Right hindlimb (tissue), 1 donor: ENCODE measurements around the gene DAB2IP.

Experiments used
- DNase-seq: peaks from one replicate; pipeline ENCODE4 v3.0.0-alpha.2; 2018

DAB2IP gene

DNA sequence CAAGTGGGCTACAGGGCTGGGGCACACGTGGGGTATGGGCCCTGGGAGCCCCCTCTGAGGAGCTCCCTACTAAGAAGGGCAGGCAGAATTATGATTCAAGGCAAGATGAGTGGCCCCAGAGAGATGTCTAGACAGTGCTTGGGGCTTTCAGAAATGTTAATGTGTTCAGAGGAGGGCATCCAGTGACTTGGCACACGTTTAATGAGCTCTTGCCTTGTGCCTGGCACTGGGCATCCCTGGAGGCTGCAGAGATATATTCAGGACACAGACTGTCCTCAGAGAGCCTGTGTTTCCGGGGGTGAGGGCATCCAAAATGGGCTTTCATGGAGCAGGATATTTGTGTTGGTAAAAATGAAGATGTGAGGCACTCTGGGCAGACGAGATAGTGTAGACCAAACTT, 25.4 kb upstream of the DAB2IP start:
- no peak for DNase-seq

GRCh38 chr9:121627427-121627826, 24.0 kb upstream of the DAB2IP start:
- no peak for DNase-seq

GRCh38 chr9:121628401-121628800, 23.0 kb upstream of the DAB2IP start:
- no peak for DNase-seq

GRCh38 chr9:121631115-121631514, 20.3 kb upstream of the DAB2IP start:
- no peak for DNase-seq

GRCh38 chr9:121631978-121632418, 19.4 kb upstream of the DAB2IP start:
- no peak for DNase-seq

DNA sequence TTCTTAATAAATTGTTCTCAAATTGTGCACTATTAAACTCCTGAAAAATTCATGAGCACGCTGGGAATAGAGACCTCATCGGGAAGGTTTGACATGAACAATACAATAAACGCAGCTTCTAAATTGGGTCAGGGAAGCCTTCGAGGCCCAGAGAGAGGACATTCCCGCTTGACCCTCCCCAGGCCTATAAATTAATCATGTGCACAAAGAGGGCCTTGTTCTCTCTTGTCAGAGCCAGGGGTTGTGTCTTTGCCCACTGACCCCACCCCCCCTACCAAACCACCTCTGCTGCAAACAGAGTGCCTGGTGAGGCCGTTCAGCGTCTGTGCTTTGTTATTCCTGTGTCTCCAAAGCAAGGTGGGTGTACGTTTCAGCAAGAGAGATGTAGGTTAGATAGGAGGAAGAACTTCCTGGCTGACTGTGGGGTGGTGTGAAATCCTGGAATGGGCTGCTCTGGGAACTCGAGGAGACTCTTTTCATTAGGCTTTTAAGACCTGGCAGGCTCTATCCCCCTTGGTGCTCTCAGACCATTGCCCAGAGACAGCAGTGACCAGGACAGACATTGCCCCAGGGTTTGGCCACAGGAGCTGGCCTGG, 18.2 kb upstream of the DAB2IP start:
- DNase-seq = no peak

- DNase-seq = no peak
Measured at GRCh38 chr9:121633736-121634135, 17.7 kb upstream of the DAB2IP start.

GRCh38 chr9:121634329-121635261, 16.8 kb upstream of the DAB2IP start:
- peak; percentile 61 for DNase-seq

GRCh38 chr9:121635300-121635876, 16.0 kb upstream of the DAB2IP start:
- no peak for DNase-seq

- DNase-seq = peak; percentile 62
Measured at GRCh38 chr9:121636341-121636865, 15.0 kb upstream of the DAB2IP start.

DNA sequence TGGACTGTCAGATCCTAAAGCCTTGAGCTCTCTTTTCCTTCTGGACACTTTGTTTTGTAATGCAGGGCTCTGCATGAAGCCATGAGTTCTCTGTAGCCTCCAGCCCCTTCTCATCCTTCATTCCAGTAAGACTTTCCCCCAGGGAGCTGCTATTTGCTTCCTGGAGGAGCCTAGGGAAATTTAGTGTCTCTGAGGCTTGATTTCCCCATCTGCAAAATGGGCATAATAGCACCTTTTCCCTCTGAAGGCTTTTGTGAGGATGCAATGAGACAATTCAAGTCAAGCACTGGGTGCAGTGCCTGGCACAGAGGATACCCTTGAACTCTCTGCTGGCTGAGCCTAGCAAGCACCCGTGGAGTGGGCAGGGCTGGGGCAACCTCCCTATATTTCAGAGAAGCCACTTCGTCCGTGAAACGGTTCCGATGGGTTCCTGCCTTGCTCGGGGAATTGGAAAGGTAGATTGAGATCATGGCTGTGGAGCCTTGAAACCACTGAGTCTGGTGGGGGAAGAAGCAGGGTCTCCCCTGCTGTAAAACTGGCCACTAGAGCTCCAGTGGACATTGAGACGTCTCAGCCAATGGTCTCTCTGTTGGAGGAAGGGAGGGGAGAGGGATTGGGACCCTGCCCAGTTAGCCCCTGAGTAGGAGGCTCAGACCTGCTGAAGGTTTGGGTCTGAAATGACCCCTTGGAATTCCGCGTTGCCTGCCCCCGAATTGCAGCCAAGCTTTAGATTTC, 14.3 kb upstream of the DAB2IP start:
- DNase-seq = no peak

DNA sequence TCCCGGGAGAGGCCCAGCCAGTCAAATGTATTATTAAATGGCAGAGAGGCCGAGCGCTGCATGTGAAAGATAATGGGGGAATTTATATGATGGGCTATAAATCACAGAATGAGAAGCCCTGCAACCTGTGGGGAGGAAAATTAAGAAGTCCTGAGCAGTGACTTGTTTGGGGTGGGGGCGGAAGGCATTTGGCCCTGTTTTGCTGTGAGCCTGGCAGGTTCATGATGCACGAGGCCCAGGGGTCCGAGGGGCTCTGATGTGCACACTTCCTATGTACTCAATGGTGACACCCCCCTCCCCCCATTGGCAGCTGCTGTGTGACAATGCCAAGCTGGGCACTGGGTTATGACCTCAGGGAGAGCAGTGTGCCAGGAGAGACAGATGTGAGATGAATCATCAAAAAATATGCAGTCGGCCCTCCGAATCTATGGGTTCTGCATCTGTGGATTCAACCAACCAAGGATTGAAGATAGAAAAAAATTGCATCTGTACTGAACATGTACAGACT, 13.7 kb upstream of the DAB2IP start:
- DNase-seq = peak; percentile 80

- no peak for DNase-seq
Measured at GRCh38 chr9:121638399-121638798, 13.0 kb upstream of the DAB2IP start.

DNA sequence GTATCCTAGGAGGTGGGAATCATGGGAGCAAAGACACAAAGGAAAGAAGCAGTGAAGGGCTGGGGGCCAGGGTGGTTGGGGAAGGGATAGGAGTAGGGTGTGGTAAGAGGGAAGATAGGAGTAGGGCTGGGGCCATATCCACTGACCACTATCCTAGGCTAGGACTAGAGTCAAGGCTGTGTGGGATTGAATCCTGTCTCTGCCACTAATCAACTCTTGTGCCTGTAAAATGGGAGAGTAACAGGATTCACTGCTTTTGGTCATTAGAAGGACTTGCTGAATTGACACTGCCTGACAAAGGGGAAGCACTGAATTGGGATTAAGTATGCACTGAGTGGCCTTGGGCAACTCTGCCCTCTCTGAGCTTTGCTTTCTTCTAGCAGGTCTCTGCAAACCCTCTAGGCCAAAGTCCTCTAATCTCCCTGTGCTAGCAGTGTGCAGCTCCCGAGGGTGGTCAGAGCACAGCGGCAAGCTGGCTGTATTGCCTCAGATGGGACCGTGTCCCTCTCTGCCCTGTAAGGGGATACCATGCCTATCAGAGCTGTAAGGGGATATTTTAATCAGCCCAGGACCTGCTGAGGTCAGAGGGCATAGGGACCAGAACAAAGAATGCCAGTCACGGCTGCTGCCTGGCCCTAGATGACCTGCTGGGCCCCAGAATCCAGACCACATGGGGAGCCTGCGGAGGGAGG, 12.4 kb upstream of the DAB2IP start:
- DNase-seq = no peak

DNA sequence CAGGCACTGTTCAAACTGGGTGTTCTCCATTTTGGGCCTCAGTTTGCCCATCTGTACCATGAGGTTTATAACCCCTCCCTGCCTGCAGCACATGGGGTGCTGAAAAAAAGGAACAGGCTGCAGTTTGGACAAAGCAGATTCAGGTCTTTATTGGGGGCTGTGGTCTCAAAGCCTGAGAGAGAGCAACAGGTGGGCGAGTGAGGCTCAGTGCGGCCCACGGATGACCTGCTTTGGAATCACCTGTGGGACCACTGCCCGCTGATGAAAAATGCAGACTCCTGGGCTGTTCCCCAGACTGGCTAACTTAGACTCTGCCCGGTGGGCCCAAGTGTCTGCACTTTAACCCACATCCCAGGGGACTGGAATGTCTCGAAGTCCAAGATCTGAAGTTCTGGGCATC, 11.8 kb upstream of the DAB2IP start:
- DNase-seq = no peak

GRCh38 chr9:121640076-121640475, 11.4 kb upstream of the DAB2IP start:
- DNase-seq = no peak

DNA sequence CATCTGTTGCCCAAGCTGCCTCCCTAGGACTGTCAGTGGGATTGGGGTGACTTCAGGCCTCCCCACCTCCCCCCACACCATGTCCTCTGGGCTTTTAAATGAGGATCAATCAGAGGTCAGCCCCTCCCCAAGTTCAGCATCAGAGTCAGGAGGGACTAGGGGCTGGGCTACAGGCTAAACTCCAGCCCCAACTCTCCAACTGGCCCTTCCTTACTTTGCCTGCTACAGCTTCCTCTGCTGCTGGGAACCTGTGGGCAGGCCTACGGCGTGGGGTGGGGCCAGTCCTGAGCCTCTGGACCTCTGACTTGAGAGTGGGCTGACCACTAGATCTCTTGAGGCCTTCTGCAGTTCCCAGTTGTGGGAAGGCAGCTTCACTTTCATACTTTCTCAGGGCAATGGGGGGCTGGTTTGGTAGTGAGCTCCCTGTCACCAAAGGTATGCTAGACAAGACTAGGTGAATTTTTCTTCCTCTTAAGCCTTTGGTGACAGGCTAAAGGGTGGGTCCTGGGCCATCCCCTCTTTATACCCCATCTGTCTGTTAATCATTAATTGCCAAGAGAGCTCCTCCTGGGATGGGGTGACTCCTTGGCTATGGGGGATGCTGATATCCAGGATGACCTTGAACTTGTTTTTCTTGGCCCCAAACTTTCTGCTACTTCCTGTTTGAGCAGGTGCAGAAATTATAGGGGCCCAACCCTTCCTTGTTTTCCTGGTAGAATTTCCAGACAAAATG, 10.8 kb upstream of the DAB2IP start:
- DNase-seq = no peak

- DNase-seq = no peak
Measured at GRCh38 chr9:121641224-121641611, 10.2 kb upstream of the DAB2IP start.

GRCh38 chr9:121642758-121643157, 8.7 kb upstream of the DAB2IP start:
- no peak for DNase-seq

DNA sequence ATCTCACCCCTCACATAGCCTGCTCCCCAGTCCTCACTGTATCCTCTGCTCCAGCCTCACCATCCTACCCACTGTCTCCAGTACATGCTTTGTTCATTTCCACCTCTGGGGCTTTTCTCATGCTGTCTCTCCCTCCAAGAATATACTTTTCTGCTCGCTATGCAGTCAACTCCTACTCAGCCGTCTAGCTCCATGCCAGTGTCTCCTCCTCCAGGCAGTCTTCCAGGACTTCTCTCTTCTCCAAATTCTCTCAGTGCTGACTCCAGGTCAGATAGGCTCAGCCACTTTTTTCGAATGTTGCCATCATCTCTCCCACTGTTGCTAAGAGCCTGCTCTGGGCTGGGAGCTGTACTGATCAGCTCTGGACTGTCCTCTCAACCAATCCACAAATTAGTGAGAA, 8.0 kb upstream of the DAB2IP start:
- no peak for DNase-seq

DNA sequence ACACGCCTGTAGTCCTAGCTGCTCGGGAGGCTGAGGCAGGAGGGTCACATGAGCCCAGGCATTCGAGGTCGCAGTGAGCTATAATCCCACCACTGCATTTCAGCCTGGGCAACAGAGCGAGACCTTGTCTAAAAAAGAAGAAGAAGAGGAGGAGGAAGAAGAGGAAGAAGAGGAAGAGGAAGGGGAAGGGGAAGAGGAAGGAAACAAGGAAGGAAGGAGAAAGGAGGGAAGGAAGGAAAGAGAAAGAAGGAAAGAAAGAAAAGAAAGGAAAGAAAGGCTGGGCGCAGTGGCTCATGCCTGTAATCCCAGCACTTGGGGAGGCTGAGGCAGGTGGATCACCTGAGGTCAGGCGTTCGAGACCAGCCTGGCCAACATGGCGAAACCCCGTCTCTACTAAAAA, 7.4 kb upstream of the DAB2IP start:
- peak; percentile 6 for DNase-seq
